Ovary (tissue), 9 donors: ENCODE measurements around the gene ZNF75A. TPM values are rescaled to one million over a fixed set of nuclear protein-coding genes. Genes with fewer than 3 reads are reported as not detected.

Experiments used
- DNase-seq, 5 donors: peaks; one replicate each; pipeline ENCODE4 v3.0.0-alpha.2; 2019 to 2020
- H3K27ac ChIP-seq, 2 donors: fragments of 200-600 bp; one replicate each; pipeline versions ENCODE4 v1.5.1 to v1.8.0; 2019 to 2022
- H3K27me3 ChIP-seq: fragments of 200-600 bp; one replicate; pipeline ENCODE4 v1.8.0; 2022
- H3K36me3 ChIP-seq: fragments of 200-600 bp; sonication (generic); one replicate; pipeline ENCODE4 v1.5.1; 2019
- H3K4me1 ChIP-seq: one replicate; pipeline ENCODE4 v1.8.1; 2013; ENCODE audit warnings: mild to moderate bottlenecking, moderate library complexity; ENCODE audit not compliant: insufficient read depth
- H3K4me3 ChIP-seq: fragments of 200-600 bp; sonication (generic); one replicate; pipeline ENCODE4 v1.5.1; 2017
- H3K9me3 ChIP-seq, 2 donors: fragments of 200-600 bp in 1 of 2; sonication (generic) in 1 of 2; one replicate each; pipeline versions ENCODE4 v1.5.1 to v1.8.1; 2013 to 2019; ENCODE audit warnings: mild to moderate bottlenecking in 1 of 2, moderate library complexity in 1 of 2
- CTCF ChIP-seq, 3 donors: fragments of 450-650 bp in 2 of 3; fragments of 200-600 bp in 1 of 3; IDR thresholded peaks; one replicate each; pipeline versions ENCODE4 v1.5.1 to v1.8.0; 2016 to 2022; ENCODE audit warnings: antibody characterized with exemption in 3 of 3, mild to moderate bottlenecking in 1 of 3
- EP300 ChIP-seq: sonication (generic); formaldehyde crosslinking; IDR thresholded peaks from one replicate; pipeline ENCODE4 v1.6.1; 2017; ENCODE audit warnings: antibody characterized with exemption
- POLR2A ChIP-seq: fragments of 450-650 bp; IDR thresholded peaks from one replicate; pipeline ENCODE4 v1.6.1; 2017; ENCODE audit warnings: antibody characterized with exemption, mild to moderate bottlenecking, moderate library complexity
- WGBS, 3 donors: extraction: QIAGEN DNeasy Blood & Tissue Kit in 1 of 3; methylation state at CpG; one replicate each; pipeline versions ENCODE4 v1.1.5 to v1.1.7; 2013 to 2017; 5-methylcytosine and 5-hydroxymethylcytosine counted together
- intact Hi-C, 4 donors: fragments of 100-400 bp; cut with DNase I; formaldehyde crosslinking; loops; one replicate each; pipeline versions ENCODE4 v1.11.0 to v1.15.1; 2022 to 2023
- polyA plus RNA-seq, 2 donors: library from polyadenylated mRNA; stranded (reverse); fragments of 200-250 nt in 1 of 2; fragments of 350-450 nt in 1 of 2; fragmentation: Illumina TruSeq in 1 of 2; extraction: RNeasy Lipid Tissue Mini Kit (QIAGEN cat#74804) in 1 of 2; gene quantifications; one replicate each; pipeline ENCODE4 v1.2.3, GENCODE V29; 2013 to 2014
- total RNA-seq, 7 donors: library from RNA; depleted of rRNA in 2 of 7; stranded (reverse); fragments of >200 nt in 2 of 7; fragmentation: NEBNext Ultra II Directional in 3 of 7; extraction: Animal tissue kit (Norgen Biotek cat#: 25700) in 3 of 7; gene quantifications; one replicate each; pipeline versions ENCODE4 v1.1.0 to v1.2.4, GENCODE V29; 2016 to 2023
- donor health status: DM: no; HTN: no; CAD: no; lungs with moderate emphysema.
- donor health status: DM: no; HTN: no; CAD: no.
- donor health status: Bipolar disorder and iron deficiency.
- donor health status: DM: yes; HTN: yes; CAD: no.
- donor health status: DM: no; HTN: no; CAD: no.
- donor health status: DM: yes; HTN: yes; CAD: no.

Gene ZNF75A
- total and polyA plus RNA-seq, 9 donors, result 17.5 to 50.1 (median 33.3) TPM

GRCh38 chr16:3282730-3283542, 22.4 kb upstream of the ZNF75A start, which contains the start of gene ZNF263:
Gene ZNF263, plus strand, starts transcription at chr16:3283491. Its CDS starts 328 bp downstream, at chr16:3283819.
- Histone ChIP-seq H3K4me3 (peak within 1 kb of the TSS; percentile 97), H3K4me1 (peaks cover 8% of the 10 kb centered on the region), H3K9me3 (peaks cover 0 to 5% of the 10 kb centered on the region in 2 donors), H3K27ac (peak within 1 kb of the TSS; percentile 92 to 100), H3K27me3 (no peaks in the 10 kb centered on the region), H3K36me3 (peaks cover 3% of the 10 kb centered on the region)
- intact Hi-C loops, result loop anchor here in 1 of 4 donors (10.0 kb wide), 2 partner anchors 122 to 258 kb away; partner anchors contain the start of genes HCFC1R1, THOC6, TNFRSF12A and ZNF174
- WGBS, 3 donors, result 0% methylated on average over 39 to 72 of the region's 72 CpGs
- TF ChIP-seq POLR2A (peak; percentile 78), CTCF (IDR thresholded peaks at IDR 0.05) (no peak), EP300 (peak; percentile 41)
- peak; percentile 94 to 97 (median 95) for DNase-seq

GRCh38 chr16:3283543-3284447, 21.5 kb upstream of the ZNF75A start:
- peak overlapping the region; percentile 97 for H3K4me3 ChIP-seq
- peak in 1 of 3 donors; percentile 18 for TF ChIP-seq CTCF (IDR thresholded peaks at IDR 0.05)
- TF ChIP-seq POLR2A, result no peak
- H3K4me1 ChIP-seq, result peaks cover 8% of the 10 kb centered on the region
- WGBS, 3 donors, result 4 to 8% (median 7%) methylated on average over 35 to 56 of the region's 56 CpGs
- peaks cover 0 to 11% of the 10 kb centered on the region in 2 donors for H3K9me3 ChIP-seq
- peak overlapping the region; percentile 92 to 100 for H3K27ac ChIP-seq
- DNase-seq, result peak; percentile 24 to 65 (median 42)
- peaks cover 3% of the 10 kb centered on the region for H3K36me3 ChIP-seq
- intact Hi-C loops, result loop anchor here in 1 of 4 donors (10.0 kb wide), 2 partner anchors 121 to 259 kb away; partner anchors contain the start of genes HCFC1R1, THOC6, TNFRSF12A and ZNF174
- no peaks in the 10 kb centered on the region for H3K27me3 ChIP-seq

GRCh38 chr16:3285131-3285530, 20.2 kb upstream of the ZNF75A start:
- no peak for DNase-seq
- Histone ChIP-seq H3K9me3 (peaks cover 0 to 24% of the 10 kb centered on the region in 2 donors), H3K27ac (no peak overlapping the region), H3K4me1 (peaks cover 8% of the 10 kb centered on the region), H3K27me3 (no peaks in the 10 kb centered on the region), H3K36me3 (peaks cover 3% of the 10 kb centered on the region), H3K4me3 (no peak overlapping the region)
- TF ChIP-seq POLR2A, result no peak
- TF ChIP-seq CTCF (IDR thresholded peaks at IDR 0.05), result no peak
- TF ChIP-seq EP300, result no peak
- intact Hi-C loops, result loop anchor here in 1 of 4 donors (10.0 kb wide), 2 partner anchors 120 to 260 kb away; partner anchors contain the start of genes HCFC1R1, THOC6, TNFRSF12A and ZNF174
- 79 to 95% (median 85%) methylated on average over 6 of the region's 6 CpGs for WGBS, 3 donors
